SJSA1 (cell line): ENCODE measurements around the gene TFF2. TPM values are rescaled to one million over a fixed set of nuclear protein-coding genes. Genes with fewer than 3 reads are reported as not detected.

Source experiments
- DNase-seq, 2 experiments: peaks; one replicate each; pipeline ENCODE4 v3.0.0-alpha.2; 2015 to 2020; ENCODE audit warnings: low spot score in 2 of 2, low read depth in 1 of 2
- H3K27ac ChIP-seq: fragments of 250-450 bp; sonication (Bioruptor Pico); 2 replicates; pipeline ENCODE4 v1.5.1; 2020; ENCODE audit warnings: mild to moderate bottlenecking, moderate library complexity
- H3K27me3 ChIP-seq: fragments of 250-450 bp; sonication (Bioruptor Pico); replicated peaks from 2 replicates; pipeline ENCODE4 v1.5.1; 2020; ENCODE audit warnings: mild to moderate bottlenecking, moderate library complexity
- H3K36me3 ChIP-seq: fragments of 250-450 bp; sonication (Bioruptor Pico); 2 replicates; pipeline ENCODE4 v1.5.1; 2020; ENCODE audit warnings: mild to moderate bottlenecking
- H3K4me1 ChIP-seq: fragments of 250-450 bp; sonication (Bioruptor Pico); replicated peaks from 2 replicates; pipeline ENCODE4 v1.6.1; 2021; ENCODE audit warnings: mild to moderate bottlenecking
- H3K4me3 ChIP-seq: fragments of 250-450 bp; sonication (Bioruptor Pico); 2 replicates; pipeline ENCODE4 v1.5.1; 2020; ENCODE audit warnings: mild to moderate bottlenecking
- H3K9me3 ChIP-seq: fragments of 250-450 bp; sonication (Bioruptor Pico); replicated peaks from 2 replicates; pipeline ENCODE4 v1.5.1; 2020; ENCODE audit warnings: mild to moderate bottlenecking
- total RNA-seq: library from RNA; depleted of rRNA; stranded (reverse); fragments of >200 nt; shearing (Covaris generic); gene quantifications from 2 replicates; pipeline ENCODE4 v1.2.3, GENCODE V29; 2014; rRNA removed

The TFF2 gene
- total RNA-seq, 1 experiment from 2014 or later: not detected

DNA sequence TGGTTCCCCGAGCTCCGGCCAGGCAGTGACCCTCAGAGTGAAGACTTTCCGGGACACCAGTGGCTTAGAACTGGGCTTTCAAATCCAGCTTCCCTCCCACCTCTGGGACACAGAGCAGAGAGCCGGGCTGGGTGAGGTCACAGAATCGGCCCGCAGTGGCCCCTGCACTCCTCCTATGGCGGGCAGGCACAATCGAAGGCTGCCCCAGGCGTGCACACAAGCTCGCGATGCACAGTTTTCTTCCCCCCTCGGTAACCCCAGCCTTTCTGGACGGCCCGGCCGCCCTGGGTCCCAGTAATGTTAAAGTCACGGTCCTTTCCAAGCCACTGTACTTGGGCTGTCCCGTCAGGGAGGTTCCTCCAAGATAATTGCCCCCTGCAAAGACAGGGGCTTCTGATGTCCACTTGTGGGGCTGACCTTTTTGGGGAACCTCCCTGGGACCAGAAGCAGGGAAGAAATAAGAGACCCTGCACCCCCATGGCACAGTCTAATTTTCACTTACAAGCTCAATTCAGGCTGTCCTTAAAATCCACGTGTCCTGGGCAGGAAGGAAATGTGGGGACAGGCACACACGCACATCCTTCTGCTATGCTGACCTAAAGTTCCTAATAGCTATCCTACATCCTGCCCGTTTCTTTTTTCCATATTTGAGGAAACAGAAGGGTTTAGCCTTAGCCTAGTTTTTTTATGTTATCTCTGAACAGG, 49.3 kb downstream of the TFF2 start:
- 0 out of 2 replicates have a peak, but pooled peaks cover 4% of the 10 kb centered on the region for H3K4me1 ChIP-seq
- no peak overlapping the region for H3K4me3 ChIP-seq
- H3K27me3 ChIP-seq: no peaks in the 10 kb centered on the region
- DNase-seq: no peak
- no peak overlapping the region for H3K27ac ChIP-seq
- no peaks in the 10 kb centered on the region for H3K9me3 ChIP-seq
- no peaks in the 10 kb centered on the region for H3K36me3 ChIP-seq

DNA sequence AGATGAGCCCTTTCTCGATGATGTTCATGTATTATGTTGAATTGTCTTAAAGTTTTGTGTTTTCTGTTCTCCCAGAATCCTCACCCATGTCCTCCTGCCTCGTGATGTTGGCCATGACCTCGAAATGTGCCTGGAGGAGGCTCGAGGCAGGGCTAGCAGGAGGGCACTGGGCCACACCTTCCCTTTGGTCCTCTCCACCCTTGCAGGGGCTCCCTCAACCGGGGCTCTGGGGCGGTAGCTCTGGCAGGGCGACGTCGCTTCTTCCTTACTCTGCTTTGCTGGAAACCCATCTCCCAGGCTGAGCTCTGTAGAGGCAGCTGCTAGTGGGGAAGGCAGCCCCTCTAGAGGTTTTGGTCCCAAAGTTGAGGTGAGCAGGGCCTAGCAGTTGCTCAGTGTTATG, 49.8 kb downstream of the TFF2 start:
- Histone ChIP-seq H3K9me3 (no peaks in the 10 kb centered on the region), H3K27me3 (no peaks in the 10 kb centered on the region), H3K36me3 (no peaks in the 10 kb centered on the region), H3K4me3 (no peak overlapping the region), H3K4me1 (0 out of 2 replicates have a peak, but pooled peaks cover 4% of the 10 kb centered on the region), H3K27ac (no peak overlapping the region)
- DNase-seq: no peak

- no peak for DNase-seq
- Histone ChIP-seq H3K4me1 (0 out of 2 replicates have a peak, but pooled peaks cover 4% of the 10 kb centered on the region), H3K4me3 (no peak overlapping the region), H3K27me3 (no peaks in the 10 kb centered on the region), H3K9me3 (no peaks in the 10 kb centered on the region), H3K27ac (no peak overlapping the region), H3K36me3 (no peaks in the 10 kb centered on the region)
These were observed 50.7 kb downstream of the TFF2 start for GRCh38 chr21:42300045-42300583.

DNA sequence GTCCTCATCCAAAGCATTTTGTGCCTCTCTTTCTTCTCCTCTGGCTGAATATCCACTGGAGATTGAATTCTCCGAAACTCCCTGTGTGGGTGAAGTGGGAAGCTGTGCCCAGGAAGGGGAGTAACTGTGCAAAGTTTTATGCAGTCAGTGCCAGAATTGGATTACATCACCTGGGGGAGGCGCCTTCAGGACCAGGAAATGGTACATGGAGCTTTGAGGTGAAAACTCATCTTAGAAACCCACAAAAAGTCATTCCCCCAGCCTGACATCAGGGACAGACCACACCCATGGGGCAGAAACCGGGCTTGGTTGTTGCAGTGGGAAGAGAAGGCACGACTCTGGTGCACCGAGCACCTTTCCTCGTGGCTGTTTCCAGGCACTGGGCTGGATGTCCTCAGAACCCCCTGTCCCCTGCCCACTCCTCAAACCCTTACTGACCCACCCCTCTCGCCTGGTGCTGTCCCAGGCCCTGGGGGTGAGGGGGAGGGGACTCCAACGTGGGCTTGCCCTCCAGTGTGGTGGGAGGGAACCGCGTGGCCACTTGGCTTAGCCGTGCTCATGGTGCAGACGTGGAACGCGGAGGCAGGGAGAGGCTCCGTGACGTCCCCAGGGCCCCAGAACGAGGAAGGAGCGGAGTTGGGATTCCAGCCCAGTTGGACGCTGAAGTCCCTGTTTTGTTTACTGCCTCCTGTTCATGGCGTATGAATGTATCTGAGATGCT, 51.3 kb downstream of the TFF2 start:
- Histone ChIP-seq H3K27ac (no peak overlapping the region), H3K4me1 (no peaks in the 10 kb centered on the region), H3K9me3 (no peaks in the 10 kb centered on the region), H3K4me3 (no peak overlapping the region), H3K36me3 (no peaks in the 10 kb centered on the region), H3K27me3 (no peaks in the 10 kb centered on the region)
- no peak for DNase-seq

GRCh38 chr21:42298657-42299056, 52.1 kb downstream of the TFF2 start:
- DNase-seq: no peak
- Histone ChIP-seq H3K4me3 (no peak overlapping the region), H3K27me3 (no peaks in the 10 kb centered on the region)

GRCh38 chr21:42298237-42298636, 52.6 kb downstream of the TFF2 start:
- Histone ChIP-seq H3K4me3 (no peak overlapping the region), H3K4me1 (no peaks in the 10 kb centered on the region), H3K36me3 (no peaks in the 10 kb centered on the region), H3K27me3 (no peaks in the 10 kb centered on the region), H3K27ac (no peak overlapping the region), H3K9me3 (no peaks in the 10 kb centered on the region)
- no peak for DNase-seq

More at GRCh38 chr21:42298657-42299056, 52.1 kb downstream of the TFF2 start:
- no peaks in the 10 kb centered on the region for H3K4me1 ChIP-seq
- H3K27ac ChIP-seq: no peak overlapping the region
- H3K9me3 ChIP-seq: no peaks in the 10 kb centered on the region
- no peaks in the 10 kb centered on the region for H3K36me3 ChIP-seq

GRCh38 chr21:42297377-42297776, 53.4 kb downstream of the TFF2 start:
- Histone ChIP-seq H3K27ac (no peak overlapping the region), H3K36me3 (no peaks in the 10 kb centered on the region), H3K4me3 (no peak overlapping the region), H3K4me1 (no peaks in the 10 kb centered on the region), H3K9me3 (no peaks in the 10 kb centered on the region), H3K27me3 (no peaks in the 10 kb centered on the region)
- no peak for DNase-seq

GRCh38 chr21:42296501-42296900, 54.3 kb downstream of the TFF2 start:
- Histone ChIP-seq H3K9me3 (no peaks in the 10 kb centered on the region), H3K36me3 (no peaks in the 10 kb centered on the region), H3K27me3 (no peaks in the 10 kb centered on the region), H3K4me1 (no peaks in the 10 kb centered on the region), H3K4me3 (no peak overlapping the region), H3K27ac (no peak overlapping the region)
- DNase-seq: no peak

Other genes with a start within 250 kb of the TFF2 start
- gene ABCG1, start 131.9 kb downstream of the TFF2 start, total RNA-seq: 4.5 and 11.5 TPM in 2 replicates
- gene TFF3, start 35.6 kb downstream of the TFF2 start, total RNA-seq: not detected in 2 replicates
- not detected in 2 replicates for gene TFF1, start 15.5 kb upstream of the TFF2 start, total RNA-seq
- gene TMPRSS3, start 45.1 kb upstream of the TFF2 start, total RNA-seq: 0.45 TPM in 1 of 2 replicates, not detected in the other
- not detected in 2 replicates for gene UBASH3A, start 52.9 kb upstream of the TFF2 start, total RNA-seq
- gene RSPH1, start 145.2 kb upstream of the TFF2 start, total RNA-seq: not detected in 2 replicates
- gene SLC37A1, start 162.9 kb upstream of the TFF2 start, total RNA-seq: 2.1 and 5.2 TPM in 2 replicates